Suprapubic skin (tissue), 4 donors: ENCODE measurements around the gene ATG3.

Source experiments
- EP300 ChIP-seq: sonication (generic); formaldehyde crosslinking; IDR thresholded peaks from one replicate; pipeline ENCODE4 v1.6.1; 2017; ENCODE audit warnings: antibody characterized with exemption
- POLR2A ChIP-seq, 2 donors: fragments of 450-650 bp; IDR thresholded peaks; one replicate each; pipeline ENCODE4 v1.6.1; 2017; ENCODE audit warnings: antibody characterized with exemption in 2 of 2, mild to moderate bottlenecking in 2 of 2, moderate library complexity in 2 of 2
- POLR2AphosphoS5 ChIP-seq, 3 donors: sonication (generic); formaldehyde crosslinking; IDR thresholded peaks; one replicate each; pipeline ENCODE4 v1.6.1; 2017; ENCODE audit warnings: antibody characterized with exemption in 3 of 3
- TF ChIP-seq, protein P1 (sequence below), 2 donors: fragments of 200-600 bp in 1 of 2; fragments of 450-650 bp in 1 of 2; sonication (generic) in 1 of 2; IDR thresholded peaks; one replicate each; pipeline ENCODE4 v1.5.1; 2016 to 2019; ENCODE audit warnings: antibody characterized with exemption in 2 of 2, mild to moderate bottlenecking in 1 of 2, moderate library complexity in 1 of 2

DNA sequence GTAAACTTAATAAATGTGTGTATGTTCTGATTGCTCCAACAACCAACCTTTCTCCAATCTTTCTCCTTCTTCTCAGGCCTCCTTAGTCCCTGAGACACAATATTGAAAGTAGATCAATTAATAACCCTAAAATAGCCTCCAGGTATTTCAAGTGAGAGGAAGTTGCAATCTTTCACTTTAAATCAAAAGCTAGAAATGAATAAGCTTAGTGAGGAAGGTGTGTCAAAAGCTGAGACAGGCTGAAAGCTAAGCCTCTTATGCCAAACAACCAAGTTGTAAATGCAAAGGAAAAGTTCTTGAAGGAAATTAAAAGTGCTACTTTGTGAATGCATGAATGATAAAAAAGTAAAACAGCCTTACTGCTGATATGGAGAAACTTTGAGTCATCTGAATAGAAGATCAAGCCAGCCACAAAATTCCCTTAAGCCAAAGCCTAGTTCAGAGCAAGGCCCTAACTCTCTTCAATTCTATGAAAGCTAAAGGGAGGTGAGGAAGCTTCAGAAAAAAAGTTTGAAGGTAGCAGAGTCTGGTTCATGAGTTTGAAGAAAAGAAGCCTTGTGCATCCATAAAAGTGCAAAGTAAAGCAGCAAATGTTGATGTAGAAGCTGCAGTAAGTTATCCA is 40.6 kb upstream of the ATG3 start:
- TF ChIP-seq, protein P1, sequence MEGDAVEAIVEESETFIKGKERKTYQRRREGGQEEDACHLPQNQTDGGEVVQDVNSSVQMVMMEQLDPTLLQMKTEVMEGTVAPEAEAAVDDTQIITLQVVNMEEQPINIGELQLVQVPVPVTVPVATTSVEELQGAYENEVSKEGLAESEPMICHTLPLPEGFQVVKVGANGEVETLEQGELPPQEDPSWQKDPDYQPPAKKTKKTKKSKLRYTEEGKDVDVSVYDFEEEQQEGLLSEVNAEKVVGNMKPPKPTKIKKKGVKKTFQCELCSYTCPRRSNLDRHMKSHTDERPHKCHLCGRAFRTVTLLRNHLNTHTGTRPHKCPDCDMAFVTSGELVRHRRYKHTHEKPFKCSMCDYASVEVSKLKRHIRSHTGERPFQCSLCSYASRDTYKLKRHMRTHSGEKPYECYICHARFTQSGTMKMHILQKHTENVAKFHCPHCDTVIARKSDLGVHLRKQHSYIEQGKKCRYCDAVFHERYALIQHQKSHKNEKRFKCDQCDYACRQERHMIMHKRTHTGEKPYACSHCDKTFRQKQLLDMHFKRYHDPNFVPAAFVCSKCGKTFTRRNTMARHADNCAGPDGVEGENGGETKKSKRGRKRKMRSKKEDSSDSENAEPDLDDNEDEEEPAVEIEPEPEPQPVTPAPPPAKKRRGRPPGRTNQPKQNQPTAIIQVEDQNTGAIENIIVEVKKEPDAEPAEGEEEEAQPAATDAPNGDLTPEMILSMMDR (IDR thresholded peaks at IDR 0.05) = no peak
- TF ChIP-seq POLR2A (IDR thresholded peaks at IDR 0.05) = no peak
- no peak for TF ChIP-seq EP300
- no peak for TF ChIP-seq POLR2AphosphoS5 (IDR thresholded peaks at IDR 0.05)
